ENCODE measurements around the gene TGFB2.

The TGFB2 gene

DNA sequence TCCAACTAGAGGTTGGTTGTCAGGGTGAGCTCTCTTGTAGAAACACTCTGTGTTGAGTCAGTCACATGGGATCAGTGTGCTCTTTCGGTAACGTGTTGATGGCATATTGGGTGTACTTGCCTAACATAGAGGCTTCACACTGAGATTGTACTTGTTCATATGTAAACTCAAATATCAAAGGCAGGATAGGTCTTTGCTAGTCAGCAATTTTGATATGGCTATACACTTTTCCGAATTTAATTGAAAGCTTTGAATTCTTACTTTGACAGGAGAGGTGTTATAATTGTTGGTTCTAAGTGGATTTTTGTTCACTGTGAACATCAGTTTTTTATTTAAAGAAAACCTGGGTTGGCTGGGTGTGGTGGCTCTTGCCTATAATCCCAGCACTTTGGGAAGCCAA is 16.4 kb upstream of the TGFB2 start:
- POLR2A ChIA-PET, result interaction anchor here (0.5 kb wide), 1 partner anchor 1331 kb away, joined by 3 read pairs; no protein-coding TSS in a partner anchor
- CTCF ChIA-PET, result interaction anchor here (0.5 to 2.1 kb wide), 7 partner anchors 10 to 1484 kb away, joined by 3 to 7 read pairs (median 4); no protein-coding TSS in a partner anchor

DNA sequence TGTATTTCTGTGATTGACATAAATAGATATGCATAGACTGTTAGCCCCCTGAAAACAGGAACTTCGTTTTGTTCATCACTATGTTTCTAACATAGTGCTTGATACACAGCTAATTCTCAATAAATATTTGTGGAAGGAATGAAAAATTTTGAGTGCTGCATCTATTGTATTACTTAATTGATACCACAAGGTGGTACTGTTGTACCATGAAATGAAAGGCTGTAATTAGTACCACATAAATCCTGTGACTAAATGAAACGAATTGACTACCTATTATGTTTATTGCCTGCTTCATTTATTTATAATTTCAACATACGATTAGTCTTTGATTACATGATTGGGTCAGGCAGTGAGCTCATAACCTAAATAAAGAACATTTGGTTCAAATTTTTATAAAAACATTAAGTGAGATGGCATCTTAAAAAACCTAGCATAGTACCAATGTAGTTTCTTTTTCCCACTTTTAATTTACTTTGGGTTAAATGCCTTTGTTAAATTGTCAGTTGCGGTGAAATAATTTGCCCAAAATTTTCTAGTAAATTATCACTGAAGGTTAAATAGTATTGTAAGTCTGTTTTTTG is 15.0 kb upstream of the TGFB2 start:
- TF ChIP-seq, protein P1, sequence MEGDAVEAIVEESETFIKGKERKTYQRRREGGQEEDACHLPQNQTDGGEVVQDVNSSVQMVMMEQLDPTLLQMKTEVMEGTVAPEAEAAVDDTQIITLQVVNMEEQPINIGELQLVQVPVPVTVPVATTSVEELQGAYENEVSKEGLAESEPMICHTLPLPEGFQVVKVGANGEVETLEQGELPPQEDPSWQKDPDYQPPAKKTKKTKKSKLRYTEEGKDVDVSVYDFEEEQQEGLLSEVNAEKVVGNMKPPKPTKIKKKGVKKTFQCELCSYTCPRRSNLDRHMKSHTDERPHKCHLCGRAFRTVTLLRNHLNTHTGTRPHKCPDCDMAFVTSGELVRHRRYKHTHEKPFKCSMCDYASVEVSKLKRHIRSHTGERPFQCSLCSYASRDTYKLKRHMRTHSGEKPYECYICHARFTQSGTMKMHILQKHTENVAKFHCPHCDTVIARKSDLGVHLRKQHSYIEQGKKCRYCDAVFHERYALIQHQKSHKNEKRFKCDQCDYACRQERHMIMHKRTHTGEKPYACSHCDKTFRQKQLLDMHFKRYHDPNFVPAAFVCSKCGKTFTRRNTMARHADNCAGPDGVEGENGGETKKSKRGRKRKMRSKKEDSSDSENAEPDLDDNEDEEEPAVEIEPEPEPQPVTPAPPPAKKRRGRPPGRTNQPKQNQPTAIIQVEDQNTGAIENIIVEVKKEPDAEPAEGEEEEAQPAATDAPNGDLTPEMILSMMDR (IDR thresholded peaks at IDR 0.05; ENCODE audit: control extremely low read depth, extremely low read depth, low read depth, missing control alignments), result peak; percentile 55
- peak; percentile 48 for DNase-seq (ENCODE audit: extremely low spot score)
- CTCF ChIA-PET, result interaction anchor here (0.6 to 2.1 kb wide), 25 partner anchors 9 to 1686 kb away, joined by 3 to 14 read pairs (median 4); partner anchors contain the start of genes RRP15 and TGFB2
- POLR2A ChIA-PET, result no interaction called here

More for the DNA sequence above, 16.4 kb upstream of the TGFB2 start:
- DNase-seq (ENCODE audit: extremely low spot score), result no peak
- TF ChIP-seq, protein P1 (IDR thresholded peaks at IDR 0.05; ENCODE audit: control extremely low read depth, extremely low read depth, low read depth, missing control alignments), result no peak

DNA sequence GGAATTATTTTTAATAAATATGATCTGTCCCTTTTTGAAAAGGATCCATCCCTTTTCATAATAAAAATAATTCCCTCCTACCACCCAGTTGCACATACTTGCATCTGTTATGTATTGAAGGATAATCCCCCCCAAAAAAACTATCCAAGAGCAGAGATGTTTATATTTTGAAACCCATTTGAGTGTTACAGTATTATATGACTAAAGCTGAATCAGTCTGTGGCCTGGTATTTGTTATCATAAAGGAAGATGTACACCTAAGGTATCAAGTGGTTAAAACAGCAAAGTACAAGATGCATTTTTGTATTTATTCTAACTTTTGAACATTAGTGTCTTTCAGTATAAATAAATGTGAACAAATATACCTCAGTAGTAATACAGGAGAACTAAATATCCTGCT is 12.7 kb upstream of the TGFB2 start:
- no peak for DNase-seq (ENCODE audit: extremely low spot score)
- ChIA-PET POLR2A (no interaction called here), CTCF (interaction anchor here (1.0 kb wide), 1 partner anchor 13 kb away, joined by 3 read pairs; the partner anchor contains the start of gene TGFB2)
- TF ChIP-seq, protein P1 (IDR thresholded peaks at IDR 0.05; ENCODE audit: control extremely low read depth, extremely low read depth, low read depth, missing control alignments), result no peak

DNA sequence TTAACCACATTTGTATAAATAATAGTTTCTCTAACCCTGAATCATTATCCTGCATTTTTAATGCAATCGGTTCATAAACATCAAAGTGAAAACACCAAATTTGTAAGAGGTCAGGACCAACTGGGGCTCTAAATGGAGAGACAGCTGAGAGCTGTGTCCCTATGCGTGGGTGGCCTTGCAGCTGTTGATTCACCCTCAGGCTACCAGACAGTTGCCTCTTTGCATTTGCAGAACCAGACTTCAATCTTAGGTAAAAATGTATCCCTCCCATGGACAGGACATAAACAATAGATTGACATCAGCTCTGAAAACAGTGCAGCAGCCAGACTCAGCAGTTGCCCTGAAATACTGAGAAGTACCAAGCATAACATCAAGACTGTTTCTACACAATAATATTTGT is 8.8 kb upstream of the TGFB2 start:
- ChIA-PET POLR2A (no interaction called here), CTCF (interaction anchor here (0.7 to 1.6 kb wide), 6 partner anchors 9 to 82 kb away, joined by 3 read pairs; partner anchors contain the start of gene TGFB2)
- DNase-seq (ENCODE audit: extremely low spot score), result no peak
- TF ChIP-seq, protein P1 (IDR thresholded peaks at IDR 0.05; ENCODE audit: control extremely low read depth, extremely low read depth, low read depth, missing control alignments), result no peak

DNA sequence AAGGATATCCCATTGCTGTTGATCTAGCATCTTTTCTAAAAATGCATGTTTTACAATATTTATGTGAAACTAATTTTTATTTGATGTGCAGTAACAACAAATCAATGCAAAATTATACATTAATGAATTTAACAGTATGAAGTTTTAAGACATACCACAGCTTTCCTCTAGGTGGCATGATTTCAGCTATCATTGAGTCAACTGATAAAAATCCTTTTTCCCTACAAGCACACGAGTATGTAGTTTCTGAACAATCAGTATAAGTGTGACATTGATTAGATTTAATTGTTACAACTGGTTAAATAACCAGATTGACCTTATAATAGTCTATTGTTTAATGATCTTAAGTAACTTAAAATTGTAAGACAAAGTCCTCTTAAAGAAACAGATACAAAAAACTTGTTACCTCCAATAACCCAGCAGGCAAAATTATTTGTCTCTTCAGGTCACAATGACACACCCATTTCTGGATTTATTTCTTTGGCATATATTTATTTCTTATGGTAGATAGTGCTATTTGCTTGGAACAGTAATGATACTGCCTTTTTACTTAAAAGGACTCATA is 5.8 kb upstream of the TGFB2 start:
- no peak for DNase-seq (ENCODE audit: extremely low spot score)
- ChIA-PET POLR2A (interaction anchor here (0.6 kb wide), 1 partner anchor 9 kb away, joined by 5 read pairs; no protein-coding TSS in a partner anchor), CTCF (interaction anchor here (0.9 to 1.8 kb wide), 23 partner anchors 9 to 1473 kb away, joined by 3 to 10 read pairs (median 4); no protein-coding TSS in a partner anchor)
- TF ChIP-seq, protein P1 (IDR thresholded peaks at IDR 0.05; ENCODE audit: control extremely low read depth, extremely low read depth, low read depth, missing control alignments), result peak; percentile 58

DNA sequence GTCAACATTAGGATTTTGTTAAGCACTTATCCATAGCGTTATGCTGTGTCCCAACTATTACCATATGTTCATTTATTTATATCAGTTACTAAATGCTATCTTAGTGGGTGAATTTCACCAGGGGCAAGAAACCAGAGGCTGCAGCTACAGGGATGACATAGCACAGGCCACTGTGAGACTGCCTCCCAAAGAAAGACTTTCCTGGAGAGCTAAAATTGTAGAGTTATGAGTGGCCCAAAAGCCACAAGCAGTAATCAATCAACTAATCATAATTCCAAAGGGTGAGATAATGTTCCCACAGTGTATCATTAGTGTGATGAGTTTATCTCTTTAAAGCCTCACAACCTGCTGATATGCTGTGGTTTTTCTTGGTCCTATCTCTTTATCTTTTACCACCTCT is 3.8 kb upstream of the TGFB2 start:
- TF ChIP-seq, protein P1 (IDR thresholded peaks at IDR 0.05; ENCODE audit: control extremely low read depth, extremely low read depth, low read depth, missing control alignments), result no peak
- CTCF ChIA-PET, result interaction anchor here (0.9 to 2.8 kb wide), 4 partner anchors 11 to 1225 kb away, joined by 3 to 14 read pairs (median 4); no protein-coding TSS in a partner anchor
- DNase-seq (ENCODE audit: extremely low spot score), result no peak
- POLR2A ChIA-PET, result no interaction called here

Data from GM10248 (cell line).